G401.6 (cell line): ENCODE results near the gene CNTNAP2.

Source experiments
- FAIRE-seq: peaks from 2 replicates; lab custom pipeline; 2012; peaks lifted over from hg19 to GRCh38; lab: Jason Lieb, UNC

The CNTNAP2 gene

GRCh38 chr7:147978651-147979050, 1862.0 kb downstream of the CNTNAP2 start:
- FAIRE-seq, result no peak

GRCh38 chr7:147980826-147981813, 1864.5 kb downstream of the CNTNAP2 start:
- no peak for FAIRE-seq

GRCh38 chr7:147982307-147982706, 1865.7 kb downstream of the CNTNAP2 start:
- no peak for FAIRE-seq

DNA sequence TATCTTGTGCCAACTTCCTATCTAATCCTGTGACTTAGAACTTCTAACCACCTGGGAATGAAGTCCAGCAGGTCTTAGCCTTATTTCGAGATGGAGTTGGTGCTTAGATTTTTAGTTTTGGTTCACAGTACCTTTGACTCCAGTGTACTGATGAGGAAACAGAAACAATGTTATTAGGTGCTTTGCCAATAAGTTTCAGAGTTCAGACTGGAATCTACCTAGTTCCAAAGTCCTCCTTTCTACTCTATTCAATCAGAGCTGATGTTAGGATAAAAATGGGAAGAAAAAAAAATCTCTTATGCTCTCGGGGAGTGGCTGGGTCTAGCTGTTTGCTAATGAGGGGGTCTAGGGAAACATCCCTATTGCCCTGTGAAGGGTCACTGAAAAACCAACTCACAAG, 1867.7 kb downstream of the CNTNAP2 start:
- no peak for FAIRE-seq

- FAIRE-seq, result no peak
These were observed 1873.5 kb downstream of the CNTNAP2 start for GRCh38 chr7:147990079-147990478.

DNA sequence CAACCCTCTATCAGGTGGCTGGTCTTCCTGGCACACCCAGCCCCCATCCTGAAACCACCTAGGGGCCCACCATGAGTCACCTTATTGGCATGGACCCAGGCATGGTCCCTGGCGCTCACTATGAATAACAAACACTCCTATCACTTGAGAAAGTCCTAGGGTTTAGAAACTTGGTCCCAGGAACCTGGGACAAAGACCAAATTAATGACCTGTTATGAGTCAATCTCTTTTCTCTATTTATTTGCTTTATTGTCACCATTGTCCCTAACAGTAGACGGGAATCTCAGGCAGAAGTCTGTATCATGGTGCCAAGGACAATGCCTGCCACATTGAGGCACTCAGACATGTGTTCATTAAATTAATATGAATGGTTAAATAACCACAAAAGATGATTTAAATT, 1874.3 kb downstream of the CNTNAP2 start:
- no peak for FAIRE-seq

DNA sequence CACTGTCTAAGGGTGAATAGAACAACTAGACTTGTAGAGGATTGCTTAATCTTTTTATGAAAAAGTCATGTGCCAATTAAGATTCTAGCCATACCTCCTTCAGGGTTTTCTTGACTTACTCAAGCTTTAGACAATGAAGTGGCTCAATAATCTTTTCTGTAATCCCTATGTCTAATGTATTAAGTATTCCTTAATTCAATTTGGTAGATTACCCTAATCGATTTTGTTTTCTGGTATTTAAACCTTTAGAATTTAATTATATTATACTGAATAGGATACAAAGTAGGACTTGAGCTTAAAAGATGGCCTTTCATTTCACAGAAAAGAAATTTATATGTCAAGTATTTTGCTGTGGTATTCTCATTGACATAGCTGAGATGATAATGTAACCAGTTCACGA, 1876.1 kb downstream of the CNTNAP2 start:
- no peak for FAIRE-seq

GRCh38 chr7:147997636-147998035, 1881.0 kb downstream of the CNTNAP2 start:
- FAIRE-seq, result no peak

- no peak for FAIRE-seq
These were observed 1883.4 kb downstream of the CNTNAP2 start for GRCh38 chr7:147999962-148000361.

DNA sequence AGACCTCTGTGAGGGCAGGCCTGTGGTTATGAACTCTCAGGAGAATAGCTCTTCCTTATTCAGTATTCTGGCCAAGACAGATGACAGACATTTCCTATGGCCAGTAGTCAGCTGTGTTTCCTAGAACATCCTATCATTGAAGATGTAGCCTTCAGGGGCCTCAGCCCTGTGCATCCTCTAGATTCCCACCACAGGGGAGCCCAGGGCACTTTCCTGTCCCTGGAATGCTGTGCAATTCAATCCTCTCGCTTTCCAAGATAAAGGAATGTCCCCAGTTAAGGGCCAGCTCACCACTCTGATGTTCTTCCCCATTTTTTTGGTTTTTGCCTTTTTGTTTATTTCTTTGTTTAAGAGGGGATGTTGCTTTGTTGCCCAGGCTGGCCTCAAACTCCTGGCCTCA, 1895.2 kb downstream of the CNTNAP2 start:
- FAIRE-seq, result no peak

- FAIRE-seq, result no peak
These were observed 1897.4 kb downstream of the CNTNAP2 start for GRCh38 chr7:148014001-148014400.

GRCh38 chr7:148014541-148014940, 1897.9 kb downstream of the CNTNAP2 start:
- no peak for FAIRE-seq

DNA sequence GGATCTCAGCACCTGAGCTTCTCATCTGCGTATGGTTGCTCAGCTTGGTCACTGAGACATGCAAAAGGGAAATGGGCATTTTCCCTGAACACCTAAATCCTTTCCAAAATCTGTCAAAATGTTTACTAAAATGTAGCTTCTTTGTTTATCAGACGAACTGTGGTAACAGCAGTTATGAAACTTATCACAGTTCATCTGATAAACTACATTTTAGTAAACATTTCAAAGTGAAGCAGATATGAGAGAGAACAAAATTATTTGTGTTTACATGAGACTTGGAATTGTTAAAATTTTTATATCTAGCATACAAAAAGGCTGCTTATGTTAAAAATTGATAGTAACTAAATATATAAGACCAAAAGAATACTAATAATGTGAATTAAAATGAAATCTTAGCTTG, 1900.5 kb downstream of the CNTNAP2 start:
- FAIRE-seq, result no peak

- FAIRE-seq, result no peak
These were observed 1904.1 kb downstream of the CNTNAP2 start for GRCh38 chr7:148020679-148021078.

GRCh38 chr7:148021507-148022045, 1905.0 kb downstream of the CNTNAP2 start:
- no peak for FAIRE-seq

- FAIRE-seq, result no peak
These were observed 1906.2 kb downstream of the CNTNAP2 start for GRCh38 chr7:148022832-148023231.

DNA sequence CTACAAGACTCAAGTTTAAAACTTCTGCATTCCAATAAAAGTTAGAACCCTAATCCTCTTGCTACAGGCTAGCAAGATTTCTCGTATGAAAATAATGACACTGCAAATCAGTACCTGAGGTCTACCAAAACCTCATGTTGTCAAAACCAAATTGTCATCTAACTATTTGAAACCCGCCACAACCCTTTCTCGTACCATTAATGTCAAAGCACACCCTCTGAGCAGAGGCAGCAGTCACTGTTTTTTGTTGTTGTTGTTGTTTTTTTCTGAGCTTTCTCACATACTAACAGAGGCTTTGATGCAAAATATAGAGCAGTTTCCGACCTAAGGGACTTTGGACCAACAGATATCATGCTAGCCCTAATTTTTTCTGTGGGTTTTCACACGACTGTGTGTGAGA, 1910.1 kb downstream of the CNTNAP2 start:
- no peak for FAIRE-seq

- no peak for FAIRE-seq
These were observed 1911.6 kb downstream of the CNTNAP2 start for GRCh38 chr7:148028165-148028564.

- FAIRE-seq, result no peak
These were observed 1914.4 kb downstream of the CNTNAP2 start for GRCh38 chr7:148031019-148031418.

DNA sequence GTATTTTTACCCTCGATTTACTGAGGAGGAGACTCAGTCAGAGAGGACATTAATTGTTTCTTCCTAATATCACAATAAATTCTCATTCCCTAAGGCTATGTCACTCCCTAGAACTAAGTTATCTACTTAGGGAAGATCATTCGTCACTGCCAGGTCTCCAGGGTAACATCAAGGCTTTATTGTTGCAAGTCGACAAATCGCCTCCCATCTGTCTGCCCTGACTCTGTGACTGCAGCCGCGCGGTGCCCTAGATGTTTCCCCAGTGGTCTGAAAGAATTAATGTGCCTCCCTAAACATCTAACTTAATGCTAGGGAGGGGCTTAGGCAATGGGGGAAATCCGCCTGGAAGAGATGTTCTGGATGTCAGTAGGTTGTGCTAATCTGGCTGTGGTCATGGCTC, 1915.2 kb downstream of the CNTNAP2 start:
- FAIRE-seq, result no peak

DNA sequence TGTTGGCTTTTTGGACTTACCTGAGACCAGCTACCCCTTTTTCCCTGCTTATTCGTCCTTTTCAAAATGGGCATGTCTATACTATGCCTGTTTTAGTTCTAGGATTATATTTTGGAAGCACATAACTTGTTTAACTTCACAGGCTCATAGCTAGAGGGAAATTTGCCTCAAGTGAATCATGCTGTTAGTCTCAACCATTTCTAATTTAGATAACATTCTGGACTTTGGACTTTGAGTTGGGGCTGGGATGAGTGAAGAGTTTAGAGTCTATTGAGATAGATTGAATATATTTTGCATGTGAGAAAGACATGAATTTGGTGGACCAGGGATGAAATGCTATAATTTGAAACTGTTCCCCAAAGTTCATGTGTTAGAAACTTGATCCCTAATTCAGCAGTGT, 1919.3 kb downstream of the CNTNAP2 start:
- FAIRE-seq, result no peak

GRCh38 chr7:148037044-148037443, 1920.4 kb downstream of the CNTNAP2 start:
- FAIRE-seq, result no peak

DNA sequence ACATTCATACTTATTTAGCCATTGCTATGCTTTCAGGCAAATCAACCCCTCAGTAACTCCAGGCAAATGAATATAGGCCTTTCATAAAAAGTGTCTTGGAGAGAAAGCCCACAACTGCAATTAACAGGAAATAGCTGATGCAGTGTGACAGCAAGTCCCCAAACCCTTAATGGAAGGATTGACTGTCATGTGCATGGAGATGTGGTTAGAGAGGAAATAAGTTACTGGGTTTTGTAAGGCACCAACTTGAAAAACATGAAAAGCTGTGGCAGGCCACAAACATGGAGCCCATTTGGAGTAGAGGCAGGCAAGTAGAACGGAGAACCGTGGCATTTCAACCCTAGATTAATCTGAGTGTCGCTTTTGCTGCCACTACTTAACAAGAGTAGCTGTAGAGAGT, 1924.6 kb downstream of the CNTNAP2 start:
- FAIRE-seq, result no peak
